H1 (cell line): ENCODE results near the gene TRIM32. TPM values are rescaled to one million over a fixed set of nuclear protein-coding genes. Genes with fewer than 3 reads are reported as not detected.

Source experiments
- ATF3 ChIP-seq: IDR thresholded peaks from 2 replicates; pipeline ENCODE4 v1.6.1; 2011; ENCODE audit warnings: low read depth, mild to moderate bottlenecking, low read length; ENCODE audit not compliant: insufficient read depth
- BRCA1 ChIP-seq: IDR thresholded peaks from 2 replicates; pipeline ENCODE4 v1.6.1; 2012; ENCODE audit warnings: low read depth, low read length, improper control_type of control experiment
- FOSL1 ChIP-seq: IDR thresholded peaks from 2 replicates; pipeline ENCODE4 v1.6.1; 2011; ENCODE audit warnings: mild to moderate bottlenecking, low read depth, low read length, moderate library complexity; ENCODE audit not compliant: insufficient read depth
- JUND ChIP-seq: IDR thresholded peaks from 2 replicates; pipeline ENCODE4 v1.6.1; 2011; ENCODE audit warnings: mild to moderate bottlenecking, improper control_type of control experiment, low read length
- RXRA ChIP-seq: IDR thresholded peaks from 2 replicates; pipeline ENCODE4 v1.6.1; 2011; ENCODE audit warnings: low read depth, mild to moderate bottlenecking, low read length, moderate library complexity; ENCODE audit not compliant: insufficient read depth
- SP2 ChIP-seq: IDR thresholded peaks from 2 replicates; pipeline ENCODE4 v1.6.1; 2012; ENCODE audit warnings: mild to moderate bottlenecking, low read length, inconsistent platforms
- polyA plus RNA-seq, 7 experiments: library from polyadenylated mRNA; depleted of rRNA in 3 of 7; stranded (reverse) in 5 of 7; unstranded in 2 of 7; fragments of >200 nt in 5 of 7; fragments of 200-250 nt in 2 of 7; gene quantifications; 1 replicate in 5 of 7; 2 replicates in 1 of 7; 4 replicates in 1 of 7; pipeline versions ENCODE4 v1.2.1 to v1.2.3, GENCODE V29; 2011 to 2013; ENCODE audit warnings: missing spikeins in 2 of 7, mixed read lengths in 2 of 7
- total RNA-seq: library from RNA; stranded (reverse); fragmentation: NEBNext Ultra II Directional; extraction: Animal tissue kit (Norgen Biotek cat#: 25700); gene quantifications from 2 replicates; pipeline ENCODE4 v1.2.1, GENCODE V29; 2021
- TF ChIP-seq, protein P1 (sequence below): fragments of 300-600 bp; sonication (generic); IDR thresholded peaks from 2 replicates; pipeline ENCODE4 v1.7.1; 2012; ENCODE audit warnings: low read length, moderate library complexity, mild to moderate bottlenecking, inconsistent platforms; ENCODE audit not compliant: insufficient replicate concordance

Gene TRIM32
- total and polyA plus RNA-seq, 2 of the 8 experiments (the other 6 are each of a cell fraction or from before 2014, with no cell fraction given), result 10.5 to 17.3 TPM

DNA sequence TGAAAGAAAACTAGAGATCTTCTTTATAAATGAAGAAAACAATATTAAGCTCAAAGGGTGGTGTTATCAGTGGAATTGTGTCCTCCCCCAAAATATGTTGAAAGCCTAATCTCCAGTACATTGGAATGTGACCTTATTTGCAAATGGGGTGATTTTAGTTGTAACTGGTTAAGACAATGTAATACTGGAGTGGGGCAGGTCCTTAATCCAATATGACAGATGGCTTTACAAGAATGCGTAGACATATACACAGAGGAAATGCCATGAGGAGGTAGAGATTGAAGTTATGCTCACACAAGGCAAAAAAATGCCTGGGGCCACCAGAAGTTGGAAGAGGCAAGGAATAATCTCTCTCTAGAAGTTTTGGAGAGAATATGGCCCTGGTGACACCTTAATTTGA lies 13.7 kb upstream of the TRIM32 start (continued):
- TF ChIP-seq, protein P1, sequence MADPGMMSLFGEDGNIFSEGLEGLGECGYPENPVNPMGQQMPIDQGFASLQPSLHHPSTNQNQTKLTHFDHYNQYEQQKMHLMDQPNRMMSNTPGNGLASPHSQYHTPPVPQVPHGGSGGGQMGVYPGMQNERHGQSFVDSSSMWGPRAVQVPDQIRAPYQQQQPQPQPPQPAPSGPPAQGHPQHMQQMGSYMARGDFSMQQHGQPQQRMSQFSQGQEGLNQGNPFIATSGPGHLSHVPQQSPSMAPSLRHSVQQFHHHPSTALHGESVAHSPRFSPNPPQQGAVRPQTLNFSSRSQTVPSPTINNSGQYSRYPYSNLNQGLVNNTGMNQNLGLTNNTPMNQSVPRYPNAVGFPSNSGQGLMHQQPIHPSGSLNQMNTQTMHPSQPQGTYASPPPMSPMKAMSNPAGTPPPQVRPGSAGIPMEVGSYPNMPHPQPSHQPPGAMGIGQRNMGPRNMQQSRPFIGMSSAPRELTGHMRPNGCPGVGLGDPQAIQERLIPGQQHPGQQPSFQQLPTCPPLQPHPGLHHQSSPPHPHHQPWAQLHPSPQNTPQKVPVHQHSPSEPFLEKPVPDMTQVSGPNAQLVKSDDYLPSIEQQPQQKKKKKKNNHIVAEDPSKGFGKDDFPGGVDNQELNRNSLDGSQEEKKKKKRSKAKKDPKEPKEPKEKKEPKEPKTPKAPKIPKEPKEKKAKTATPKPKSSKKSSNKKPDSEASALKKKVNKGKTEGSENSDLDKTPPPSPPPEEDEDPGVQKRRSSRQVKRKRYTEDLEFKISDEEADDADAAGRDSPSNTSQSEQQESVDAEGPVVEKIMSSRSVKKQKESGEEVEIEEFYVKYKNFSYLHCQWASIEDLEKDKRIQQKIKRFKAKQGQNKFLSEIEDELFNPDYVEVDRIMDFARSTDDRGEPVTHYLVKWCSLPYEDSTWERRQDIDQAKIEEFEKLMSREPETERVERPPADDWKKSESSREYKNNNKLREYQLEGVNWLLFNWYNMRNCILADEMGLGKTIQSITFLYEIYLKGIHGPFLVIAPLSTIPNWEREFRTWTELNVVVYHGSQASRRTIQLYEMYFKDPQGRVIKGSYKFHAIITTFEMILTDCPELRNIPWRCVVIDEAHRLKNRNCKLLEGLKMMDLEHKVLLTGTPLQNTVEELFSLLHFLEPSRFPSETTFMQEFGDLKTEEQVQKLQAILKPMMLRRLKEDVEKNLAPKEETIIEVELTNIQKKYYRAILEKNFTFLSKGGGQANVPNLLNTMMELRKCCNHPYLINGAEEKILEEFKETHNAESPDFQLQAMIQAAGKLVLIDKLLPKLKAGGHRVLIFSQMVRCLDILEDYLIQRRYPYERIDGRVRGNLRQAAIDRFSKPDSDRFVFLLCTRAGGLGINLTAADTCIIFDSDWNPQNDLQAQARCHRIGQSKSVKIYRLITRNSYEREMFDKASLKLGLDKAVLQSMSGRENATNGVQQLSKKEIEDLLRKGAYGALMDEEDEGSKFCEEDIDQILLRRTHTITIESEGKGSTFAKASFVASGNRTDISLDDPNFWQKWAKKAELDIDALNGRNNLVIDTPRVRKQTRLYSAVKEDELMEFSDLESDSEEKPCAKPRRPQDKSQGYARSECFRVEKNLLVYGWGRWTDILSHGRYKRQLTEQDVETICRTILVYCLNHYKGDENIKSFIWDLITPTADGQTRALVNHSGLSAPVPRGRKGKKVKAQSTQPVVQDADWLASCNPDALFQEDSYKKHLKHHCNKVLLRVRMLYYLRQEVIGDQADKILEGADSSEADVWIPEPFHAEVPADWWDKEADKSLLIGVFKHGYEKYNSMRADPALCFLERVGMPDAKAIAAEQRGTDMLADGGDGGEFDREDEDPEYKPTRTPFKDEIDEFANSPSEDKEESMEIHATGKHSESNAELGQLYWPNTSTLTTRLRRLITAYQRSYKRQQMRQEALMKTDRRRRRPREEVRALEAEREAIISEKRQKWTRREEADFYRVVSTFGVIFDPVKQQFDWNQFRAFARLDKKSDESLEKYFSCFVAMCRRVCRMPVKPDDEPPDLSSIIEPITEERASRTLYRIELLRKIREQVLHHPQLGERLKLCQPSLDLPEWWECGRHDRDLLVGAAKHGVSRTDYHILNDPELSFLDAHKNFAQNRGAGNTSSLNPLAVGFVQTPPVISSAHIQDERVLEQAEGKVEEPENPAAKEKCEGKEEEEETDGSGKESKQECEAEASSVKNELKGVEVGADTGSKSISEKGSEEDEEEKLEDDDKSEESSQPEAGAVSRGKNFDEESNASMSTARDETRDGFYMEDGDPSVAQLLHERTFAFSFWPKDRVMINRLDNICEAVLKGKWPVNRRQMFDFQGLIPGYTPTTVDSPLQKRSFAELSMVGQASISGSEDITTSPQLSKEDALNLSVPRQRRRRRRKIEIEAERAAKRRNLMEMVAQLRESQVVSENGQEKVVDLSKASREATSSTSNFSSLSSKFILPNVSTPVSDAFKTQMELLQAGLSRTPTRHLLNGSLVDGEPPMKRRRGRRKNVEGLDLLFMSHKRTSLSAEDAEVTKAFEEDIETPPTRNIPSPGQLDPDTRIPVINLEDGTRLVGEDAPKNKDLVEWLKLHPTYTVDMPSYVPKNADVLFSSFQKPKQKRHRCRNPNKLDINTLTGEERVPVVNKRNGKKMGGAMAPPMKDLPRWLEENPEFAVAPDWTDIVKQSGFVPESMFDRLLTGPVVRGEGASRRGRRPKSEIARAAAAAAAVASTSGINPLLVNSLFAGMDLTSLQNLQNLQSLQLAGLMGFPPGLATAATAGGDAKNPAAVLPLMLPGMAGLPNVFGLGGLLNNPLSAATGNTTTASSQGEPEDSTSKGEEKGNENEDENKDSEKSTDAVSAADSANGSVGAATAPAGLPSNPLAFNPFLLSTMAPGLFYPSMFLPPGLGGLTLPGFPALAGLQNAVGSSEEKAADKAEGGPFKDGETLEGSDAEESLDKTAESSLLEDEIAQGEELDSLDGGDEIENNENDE, result no peak
- no peak for TF ChIP-seq SP2
- TF ChIP-seq ATF3, result no peak
- TF ChIP-seq JUND, result no peak
- TF ChIP-seq BRCA1, result no peak
- no peak for TF ChIP-seq FOSL1
- no peak for TF ChIP-seq RXRA
